Stimulated activated CD4-positive, alpha-beta T cell treated with anti-CD3 and anti-CD28 coated beads, TNF-alpha, amount 100 ng/mL, for 24 hours (primary cell): ENCODE measurements around the gene MRM3.
"Not testable (repeated sequence)": the region's sequence is repeated elsewhere in the genome, so short reads cannot be mapped to it uniquely, and the experiment has no call there.

ENCODE experiments used
- DNase-seq, 3 experiments: peaks; one replicate each; pipeline ENCODE4 v3.0.0-alpha.2; 2020; ENCODE audit warnings: low read depth in 3 of 3

Gene MRM3

DNA sequence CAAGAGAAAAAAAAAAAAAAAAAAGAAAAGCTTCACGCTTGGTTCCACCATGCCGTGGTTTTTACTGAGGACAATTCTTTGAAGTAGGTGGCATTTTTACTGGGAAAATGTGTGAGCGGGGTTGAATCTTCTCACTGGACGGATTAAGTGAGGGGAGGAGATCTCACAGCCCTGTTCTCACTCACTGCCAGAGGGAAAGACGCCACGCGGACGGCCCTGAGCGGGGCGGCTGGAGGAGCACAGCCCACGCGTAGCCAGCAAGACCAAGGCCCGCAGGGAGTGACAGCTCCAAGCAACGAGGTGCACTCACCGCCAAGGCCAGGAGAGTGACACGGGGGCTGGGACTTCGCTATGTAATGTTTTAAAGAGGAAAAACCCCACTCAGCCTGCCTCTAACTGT, 43.1 kb downstream of the MRM3 start:
- DNase-seq, result no peak

- DNase-seq, result no peak
Observed at GRCh38 chr17:826778-827177, 44.6 kb downstream of the MRM3 start.

- DNase-seq, result no peak
Observed at GRCh38 chr17:828761-829160, 46.6 kb downstream of the MRM3 start.

GRCh38 chr17:829614-830013, 47.5 kb downstream of the MRM3 start:
- not testable (repeated sequence) for DNase-seq

- no peak for DNase-seq
Observed at GRCh38 chr17:830381-830780, 48.2 kb downstream of the MRM3 start.

DNA sequence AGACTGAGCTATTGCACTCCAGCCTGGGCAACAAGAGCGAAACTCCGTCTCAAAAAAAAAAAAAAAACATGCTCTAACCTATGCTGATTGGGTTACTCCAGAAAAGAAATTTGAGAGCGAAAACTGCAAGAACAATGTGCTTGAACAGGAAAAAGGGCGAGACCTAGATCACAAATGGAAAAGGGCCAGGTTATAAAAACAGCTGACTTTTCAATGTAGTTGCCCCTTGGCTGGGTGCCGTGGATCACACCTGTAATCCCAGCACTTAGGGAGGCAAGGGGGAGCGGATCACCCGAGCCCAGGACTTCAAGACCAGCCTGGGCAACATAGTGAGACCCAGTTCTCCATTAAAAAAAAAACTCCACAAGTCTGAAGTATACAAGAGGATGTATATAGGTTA, 48.8 kb downstream of the MRM3 start:
- no peak for DNase-seq

DNA sequence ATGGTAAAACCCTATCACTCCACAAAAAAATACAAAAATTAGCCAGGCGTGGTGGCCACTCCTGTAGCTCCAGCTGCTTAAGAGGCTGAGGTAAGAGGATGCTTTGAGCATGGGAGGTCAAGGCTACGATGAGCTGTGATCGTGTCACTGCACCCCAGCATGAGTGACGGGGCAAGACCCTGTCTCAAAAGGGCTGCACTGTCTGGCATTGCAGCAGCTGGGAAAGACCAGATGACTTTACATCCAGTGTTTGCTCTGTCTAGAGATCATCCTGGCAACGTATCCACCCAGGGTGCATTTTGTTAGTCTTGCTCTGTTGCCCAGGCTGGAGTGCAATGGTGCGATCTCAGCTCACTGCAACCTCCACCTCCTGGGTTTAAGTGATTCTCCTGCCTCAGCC, 52.0 kb downstream of the MRM3 start:
- DNase-seq, result no peak

GRCh38 chr17:835263-835662, 53.1 kb downstream of the MRM3 start:
- DNase-seq, result no peak

- not testable (repeated sequence) for DNase-seq
Observed at GRCh38 chr17:835721-836120, 53.6 kb downstream of the MRM3 start.

DNA sequence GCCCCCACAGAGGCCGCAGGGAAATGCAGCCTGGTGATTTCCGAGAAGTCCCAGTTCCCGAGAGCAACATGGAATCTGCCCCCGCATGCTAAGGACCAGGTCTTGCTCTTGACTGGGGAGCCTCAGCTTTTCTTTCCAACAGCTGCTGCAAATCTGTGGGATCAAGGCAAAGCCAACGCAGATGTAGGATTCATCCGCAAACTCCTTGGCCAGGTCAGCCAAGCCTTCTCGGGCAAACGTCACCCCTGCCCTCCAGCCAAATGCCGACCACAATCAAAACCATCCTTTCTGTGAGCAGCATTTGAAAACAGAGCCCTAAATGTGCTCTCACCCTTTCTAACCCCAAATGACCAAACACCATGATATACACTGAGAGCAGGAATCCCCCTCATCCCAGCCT, 54.0 kb downstream of the MRM3 start:
- no peak for DNase-seq

- DNase-seq, result no peak
Observed at GRCh38 chr17:838486-838885, 56.3 kb downstream of the MRM3 start.

- no peak for DNase-seq
Observed at GRCh38 chr17:841313-841712, 59.2 kb downstream of the MRM3 start.
